GM21825 (cell line): ENCODE measurements around the gene ORAI2.
"Not testable (repeated sequence)": the region's sequence is repeated elsewhere in the genome, so short reads cannot be mapped to it uniquely, and the experiment has no call there.

ENCODE experiments used
- ATAC-seq: cut with Tn5 transposase; IDR thresholded peaks from one replicate; pipeline ENCODE4 v1.9.1; 2021; ENCODE audit warnings: mild to moderate bottlenecking, moderate library complexity; ENCODE audit not compliant: unreplicated experiment

ORAI2 gene

DNA sequence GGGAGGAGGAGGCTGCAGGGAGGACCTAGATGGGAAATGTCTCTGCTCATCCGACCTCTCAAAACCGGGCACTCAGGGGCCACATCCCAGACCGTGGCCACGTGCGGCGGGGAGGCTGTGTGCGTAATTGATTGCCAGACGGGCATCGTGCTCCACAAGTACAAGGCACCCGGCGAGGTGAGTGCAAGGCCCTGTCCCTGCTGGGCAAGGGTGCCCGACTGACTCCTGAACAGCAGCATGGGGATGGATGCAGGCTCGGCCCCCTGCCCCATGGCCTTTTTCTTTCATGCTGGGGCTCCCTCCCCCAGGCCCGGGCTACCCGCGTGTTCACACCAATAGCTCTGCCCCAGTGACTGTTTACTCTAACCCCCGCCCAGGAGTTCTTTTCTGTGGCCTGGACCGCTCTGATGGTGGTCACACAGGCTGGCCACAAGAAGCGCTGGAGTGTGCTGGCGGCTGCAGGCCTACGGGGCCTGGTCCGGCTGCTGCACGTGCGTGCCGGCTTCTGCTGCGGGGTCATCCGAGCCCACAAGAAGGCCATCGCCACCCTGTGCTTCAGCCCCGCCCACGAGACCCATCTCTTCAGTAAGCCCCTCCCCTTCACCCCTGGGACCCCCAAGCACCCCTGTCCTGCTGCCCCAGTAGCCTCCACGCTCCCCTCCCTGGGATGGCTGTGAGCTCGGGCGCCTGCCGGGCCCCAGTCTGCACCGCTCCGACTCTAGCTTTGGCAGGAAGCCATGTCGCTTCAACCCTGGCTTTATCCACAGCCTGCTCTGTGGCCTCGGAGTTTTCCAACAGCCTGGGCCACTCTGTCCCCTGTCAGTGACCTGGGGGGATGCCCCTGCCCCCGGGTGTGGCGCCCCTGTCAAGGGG is 35.3 kb downstream of the ORAI2 start:
- ATAC-seq: no peak

DNA sequence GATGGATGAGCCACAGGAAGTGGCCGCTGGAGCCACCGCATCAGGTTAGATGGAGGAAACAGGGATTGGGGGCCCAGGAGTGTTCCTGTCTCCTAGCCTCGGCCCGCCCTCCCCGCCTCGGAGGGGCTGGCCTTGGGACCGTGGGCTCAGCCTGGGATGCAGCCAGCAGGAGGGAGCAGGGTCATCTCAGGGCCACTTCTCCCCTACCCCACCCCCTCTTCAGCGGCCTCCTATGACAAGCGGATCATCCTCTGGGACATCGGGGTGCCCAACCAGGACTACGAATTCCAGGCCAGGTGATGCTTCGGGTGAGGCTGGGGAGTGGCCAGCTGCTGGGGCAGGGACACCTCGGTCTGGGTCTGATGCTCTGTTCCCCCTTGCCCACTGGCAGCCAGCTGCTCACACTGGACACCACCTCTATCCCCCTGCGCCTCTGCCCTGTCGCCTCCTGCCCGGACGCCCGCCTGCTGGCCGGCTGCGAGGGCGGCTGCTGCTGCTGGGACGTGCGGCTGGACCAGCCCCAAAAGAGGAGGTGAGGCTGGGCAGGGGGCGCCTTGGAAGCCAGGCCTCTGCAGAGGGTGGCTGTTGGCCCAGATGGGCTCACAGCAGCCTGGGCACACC is 36.1 kb downstream of the ORAI2 start:
- ATAC-seq: no peak

DNA sequence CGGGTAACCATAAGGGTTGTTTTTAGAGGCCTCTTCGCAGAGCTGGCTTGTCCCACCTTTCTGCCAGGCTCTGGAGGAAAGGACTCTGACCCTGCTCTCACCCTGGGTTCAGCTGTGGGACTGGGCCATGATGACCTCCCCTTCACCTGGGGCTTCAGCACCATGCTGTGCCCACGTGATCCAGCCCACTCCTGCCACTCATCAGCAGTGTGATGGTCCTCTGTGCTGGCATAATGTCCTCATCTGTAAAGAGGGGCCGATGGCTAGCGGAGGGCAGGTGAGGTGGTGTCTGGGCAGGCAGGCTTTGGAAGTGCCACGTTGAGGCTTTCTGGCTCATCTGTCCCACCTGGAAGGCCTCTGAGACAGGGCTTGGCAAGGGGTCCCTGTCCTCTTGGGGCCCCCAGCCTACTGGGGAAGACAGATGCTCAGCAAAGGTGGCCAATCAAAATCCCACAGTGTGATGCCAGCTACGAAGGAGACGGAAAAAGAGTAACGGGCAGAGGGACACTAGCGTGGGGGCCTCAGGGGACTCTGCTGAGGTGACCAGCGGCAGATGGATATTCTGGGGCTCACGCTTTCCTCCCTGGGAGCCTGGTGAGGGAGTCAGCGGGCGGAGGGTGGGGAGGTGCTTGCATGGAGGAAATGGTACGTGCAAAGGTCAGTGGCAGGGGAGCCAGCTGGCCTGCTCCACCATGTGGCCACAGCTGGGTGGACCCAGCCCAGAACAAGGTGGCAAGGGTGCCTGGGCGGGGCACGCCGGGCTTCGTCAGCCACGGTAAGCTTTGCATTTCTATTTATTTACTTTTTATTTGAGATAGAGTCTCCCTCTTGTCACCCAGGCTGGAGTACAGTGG is 36.8 kb downstream of the ORAI2 start:
- no peak for ATAC-seq

DNA sequence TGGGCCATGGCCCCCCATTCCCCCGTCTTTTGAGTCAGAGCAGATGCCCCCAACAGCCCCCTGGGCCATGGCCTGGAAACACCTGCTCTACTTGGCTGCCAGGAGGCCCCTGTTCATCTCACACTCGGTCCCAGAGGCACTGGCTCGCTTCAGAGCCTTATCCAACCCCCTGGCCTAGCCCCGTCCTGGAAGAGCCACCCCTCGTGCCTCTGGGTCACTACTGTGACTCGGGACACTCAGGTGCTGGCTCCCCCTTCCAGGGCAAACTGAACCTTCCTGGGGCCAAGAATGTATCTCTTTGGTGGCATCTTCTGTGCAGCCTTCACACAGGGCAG is 38.4 kb downstream of the ORAI2 start:
- ATAC-seq: no peak

DNA sequence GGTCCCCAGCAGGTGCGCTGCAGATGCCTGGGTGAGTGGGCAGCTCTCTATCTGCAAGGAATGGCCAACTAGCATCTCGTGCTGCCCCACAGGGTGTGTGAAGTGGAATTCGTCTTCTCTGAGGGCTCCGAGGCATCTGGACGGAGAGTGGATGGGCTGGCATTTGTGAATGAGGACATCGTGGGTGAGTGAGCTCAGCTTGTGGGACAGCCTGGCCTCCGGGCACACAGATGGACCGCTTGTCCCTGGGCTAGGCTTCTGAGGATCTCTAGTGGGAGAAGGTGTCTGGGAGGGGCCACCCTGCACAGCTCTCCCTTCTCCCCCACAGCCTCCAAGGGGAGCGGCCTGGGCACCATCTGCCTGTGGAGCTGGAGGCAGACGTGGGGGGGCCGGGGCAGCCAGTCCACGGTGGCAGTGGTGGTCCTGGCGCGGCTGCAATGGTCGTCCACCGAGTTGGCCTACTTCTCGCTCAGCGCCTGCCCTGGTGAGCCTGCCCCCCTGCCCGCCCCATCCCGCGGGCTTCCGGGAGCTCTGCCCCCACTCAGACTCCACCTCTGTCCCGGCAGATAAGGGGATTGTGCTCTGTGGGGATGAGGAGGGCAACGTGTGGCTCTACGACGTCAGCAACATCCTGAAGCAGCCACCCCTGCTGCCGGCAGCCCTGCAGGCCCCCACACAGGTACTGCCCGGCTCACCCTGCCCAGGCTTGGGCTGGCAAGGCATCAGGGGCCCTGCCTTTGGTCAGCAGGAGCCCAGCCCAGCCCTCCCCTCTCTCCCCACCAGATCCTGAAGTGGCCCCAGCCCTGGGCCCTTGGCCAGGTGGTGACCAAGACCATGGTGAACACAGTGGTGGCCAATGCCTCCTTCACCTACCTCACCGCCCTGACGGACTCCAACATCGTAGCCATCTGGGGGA is 39.0 kb downstream of the ORAI2 start:
- ATAC-seq: no peak

DNA sequence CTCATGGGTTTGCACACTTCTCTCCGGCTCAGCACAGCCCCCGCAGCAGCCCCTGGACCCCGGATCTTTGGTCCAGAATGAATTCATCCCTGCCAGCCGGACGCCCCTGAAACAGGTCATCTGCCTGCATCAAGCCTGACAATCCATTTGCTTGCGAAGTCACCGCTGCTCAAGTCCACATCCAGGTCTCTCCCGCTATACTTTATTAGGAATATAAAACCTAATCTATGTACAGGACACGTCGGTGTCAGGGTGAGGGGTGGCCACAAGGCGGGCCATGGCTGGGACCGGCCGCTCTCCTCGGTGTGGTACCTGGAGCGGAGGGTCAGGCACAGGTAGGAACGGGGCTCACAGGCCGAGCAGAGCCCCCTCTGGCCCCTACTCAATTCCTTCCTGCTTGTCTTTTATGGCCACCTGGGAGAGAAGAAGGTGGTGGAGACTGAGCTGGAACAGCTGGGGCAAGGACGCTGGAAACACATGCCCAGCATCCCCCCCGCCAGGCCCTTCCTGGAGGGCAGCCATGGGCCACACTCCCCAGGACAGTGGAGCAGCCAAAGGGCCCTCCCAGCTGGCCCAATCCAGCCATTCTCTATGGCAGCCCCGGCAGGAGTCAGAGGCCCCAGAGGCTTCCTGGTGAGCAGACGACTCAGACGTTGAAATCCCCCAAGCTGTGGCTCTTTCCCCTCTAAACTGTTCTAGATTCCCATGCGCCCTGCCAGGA is 40.1 kb downstream of the ORAI2 start:
- ATAC-seq: no peak

DNA sequence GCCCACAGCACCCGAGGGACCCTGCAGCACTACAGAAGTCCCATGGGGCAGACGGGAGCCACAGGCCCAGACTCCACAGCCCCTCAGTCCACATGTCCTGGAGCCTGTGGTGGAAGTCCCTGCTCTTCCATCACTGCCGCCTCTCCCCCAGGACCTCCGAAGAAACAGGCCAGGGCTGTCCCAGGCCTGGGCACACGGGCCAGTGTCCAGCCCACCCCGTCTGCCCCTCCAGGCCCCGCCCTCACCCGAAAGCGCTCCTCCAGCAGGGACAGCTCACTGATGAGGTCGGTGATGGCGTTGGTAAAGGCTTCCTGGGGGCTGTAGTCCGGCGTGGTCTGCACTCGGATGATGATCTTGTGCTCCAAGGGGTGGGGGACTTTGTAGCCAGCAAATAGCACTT is 40.7 kb downstream of the ORAI2 start:
- ATAC-seq: not testable (repeated sequence)

DNA sequence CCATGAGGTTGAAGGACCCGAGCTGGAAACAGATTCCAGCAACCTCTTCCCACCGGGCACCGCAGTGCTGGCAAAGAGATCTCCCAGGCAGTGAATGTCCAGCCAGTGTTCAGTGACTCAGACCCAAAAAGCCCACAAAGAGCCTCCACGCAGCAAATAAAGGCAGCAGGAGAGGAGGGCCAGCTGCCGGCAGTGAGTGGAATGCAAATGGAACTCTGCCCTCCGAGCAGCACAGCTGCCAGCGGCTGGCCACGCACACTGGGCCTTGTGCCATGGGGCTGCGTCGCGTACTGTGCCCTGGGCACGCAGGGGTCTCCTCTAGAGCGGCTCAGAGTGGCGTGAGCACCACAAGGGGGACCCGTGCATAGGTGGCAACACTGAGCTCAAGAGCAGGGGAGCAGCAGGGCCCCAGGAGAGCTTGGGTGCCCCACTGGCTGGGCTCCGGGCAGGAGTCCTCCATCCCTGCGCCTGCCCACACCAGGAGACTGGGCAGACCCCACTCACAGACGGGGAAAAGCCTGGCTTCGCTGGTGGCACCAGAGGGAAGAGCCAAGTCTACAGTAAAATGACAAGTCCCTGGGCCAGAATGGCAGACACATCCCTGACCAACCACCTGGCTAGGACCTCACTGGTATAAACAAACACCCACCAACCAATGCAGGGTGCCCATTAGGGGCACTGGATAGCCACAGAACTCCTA is 41.5 kb downstream of the ORAI2 start:
- ATAC-seq: not testable (repeated sequence)

DNA sequence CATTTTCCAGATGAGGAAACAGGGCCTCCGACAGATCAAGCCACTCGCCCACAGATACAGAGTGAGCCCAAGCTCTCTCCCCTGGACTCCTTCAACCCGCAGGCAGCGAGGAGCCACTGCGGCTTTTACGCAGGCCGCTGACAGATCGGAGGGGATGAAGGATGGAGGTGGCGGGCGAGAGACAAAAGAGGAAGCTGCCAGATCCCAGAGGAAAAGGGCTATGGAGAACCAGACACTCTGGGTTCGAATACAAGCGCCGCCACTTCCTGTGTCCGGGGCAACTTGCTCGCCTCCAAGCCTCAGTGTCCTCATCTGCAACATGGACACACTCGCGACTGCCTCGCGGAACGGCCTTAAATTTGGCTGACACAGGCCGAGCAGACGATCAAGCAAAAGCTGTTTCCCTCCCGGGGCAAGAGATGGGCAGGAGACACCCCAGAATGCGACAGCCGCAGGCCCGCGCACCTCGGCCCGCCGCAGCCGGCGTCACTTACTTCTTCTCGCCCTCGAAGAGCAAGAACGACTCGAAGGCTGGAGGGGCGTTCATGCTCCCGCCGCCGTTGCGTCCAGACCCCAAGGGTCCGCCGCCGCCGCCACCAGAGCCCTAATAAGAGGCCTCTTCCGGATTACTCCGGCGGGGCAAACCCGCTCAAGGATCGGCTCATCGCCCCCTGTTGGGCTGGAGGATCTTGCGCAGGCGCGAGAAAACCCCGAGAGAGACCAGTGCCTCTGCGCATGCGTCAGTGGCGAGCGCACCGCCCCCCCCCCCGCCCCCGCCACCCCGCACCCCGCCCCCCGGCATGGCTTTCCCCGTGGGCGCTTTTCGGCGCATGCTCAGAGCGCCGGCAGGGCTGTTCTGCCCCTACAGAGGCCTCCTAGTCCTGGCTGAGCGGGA is 45.2 kb downstream of the ORAI2 start, which contains the start of gene POLR2J:
POLR2J (minus strand) TSS at position 609 of the 895 bp plus-strand sequence; CDS start at position 547, 62 bp downstream.
- peak; percentile 75 for ATAC-seq

DNA sequence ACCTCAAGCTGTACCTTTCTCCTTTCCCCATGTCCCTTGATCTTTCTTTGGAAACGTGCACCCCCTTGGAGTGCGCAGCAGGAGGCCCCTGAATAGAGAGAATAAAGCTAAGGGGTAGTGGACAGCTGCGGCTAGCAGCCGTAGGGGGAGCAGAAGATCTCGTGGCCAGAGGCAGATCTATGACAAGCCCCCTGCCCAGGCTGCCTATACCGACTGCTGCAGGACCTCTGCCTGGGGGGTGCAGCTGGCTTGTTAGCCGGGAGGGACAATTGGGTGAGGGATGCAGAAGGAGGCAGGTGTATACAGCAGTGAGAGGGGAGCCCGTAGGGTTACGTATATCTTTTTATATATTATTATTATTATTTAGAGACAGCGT is 45.8 kb downstream of the ORAI2 start:
- ATAC-seq: peak; percentile 33

DNA sequence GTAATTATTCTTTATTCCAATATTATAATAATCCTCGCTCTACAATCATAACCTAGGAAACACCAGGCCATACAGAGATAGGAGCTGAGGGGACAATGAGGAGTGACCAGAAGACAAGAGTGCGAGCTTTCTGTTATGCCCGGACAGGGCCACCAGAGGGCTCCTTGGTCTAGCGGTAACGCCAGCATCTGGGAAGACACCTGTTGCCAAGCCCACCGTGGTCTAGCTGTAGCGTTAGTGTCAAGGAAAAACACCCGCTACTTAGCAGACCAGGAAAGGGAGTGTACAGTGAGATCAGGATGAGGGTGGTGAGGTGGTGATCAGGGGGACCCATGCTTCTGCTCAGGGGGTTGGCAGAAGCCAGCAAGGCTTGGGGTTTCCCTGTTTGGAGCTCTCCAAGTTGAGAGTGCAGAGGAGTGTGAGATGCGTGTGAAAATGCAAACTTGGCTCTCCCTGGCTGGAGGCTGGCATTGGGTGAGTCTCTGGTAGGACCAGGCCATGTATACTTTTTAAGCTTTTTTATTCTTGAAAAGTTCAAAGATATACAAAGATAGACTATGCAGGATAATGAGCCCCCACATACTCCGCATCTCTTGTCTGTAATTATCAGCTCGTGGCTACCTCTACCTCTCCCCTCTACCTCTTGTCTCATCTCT is 46.7 kb downstream of the ORAI2 start:
- not testable (repeated sequence) for ATAC-seq

DNA sequence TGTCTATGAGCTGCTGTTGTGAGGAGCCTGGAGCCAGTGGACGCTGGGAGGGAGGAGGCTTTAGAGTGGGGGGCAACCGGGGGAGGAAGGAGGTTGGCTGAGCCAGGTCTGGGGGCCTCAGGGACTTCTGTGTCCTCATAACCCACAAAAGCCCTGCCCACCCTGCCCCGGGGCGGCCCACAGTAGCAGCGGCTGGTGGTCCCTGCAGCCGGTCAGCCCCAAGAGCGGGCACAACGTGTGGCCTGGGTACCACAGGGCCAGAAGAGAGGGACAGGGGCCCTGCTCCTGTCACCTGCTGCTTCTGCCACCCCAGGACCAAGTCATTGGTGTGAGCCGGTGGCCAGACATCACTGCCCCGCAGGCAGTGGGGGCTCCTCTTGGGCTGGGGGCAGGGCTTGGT is 48.6 kb downstream of the ORAI2 start:
- not testable (repeated sequence) for ATAC-seq

DNA sequence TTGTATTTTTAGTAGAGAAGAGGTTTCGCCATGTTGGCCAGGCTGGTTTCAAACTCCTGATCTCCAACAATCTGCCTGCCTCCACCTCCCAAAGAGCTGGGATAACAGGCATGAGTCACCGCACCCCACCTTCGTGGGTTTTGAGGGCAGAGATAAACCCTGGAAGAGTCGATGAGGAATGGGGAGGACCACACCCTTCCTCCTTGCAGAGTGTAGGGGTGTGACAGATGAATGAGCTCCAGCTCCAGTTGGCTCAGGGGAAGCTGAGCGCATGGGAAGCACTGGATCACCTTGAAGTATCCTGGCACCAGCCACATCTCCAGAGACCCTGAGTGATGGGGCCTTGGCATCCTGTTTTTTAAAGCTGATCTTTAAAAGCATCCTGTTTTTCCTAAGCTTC is 50.9 kb downstream of the ORAI2 start:
- not testable (repeated sequence) for ATAC-seq

DNA sequence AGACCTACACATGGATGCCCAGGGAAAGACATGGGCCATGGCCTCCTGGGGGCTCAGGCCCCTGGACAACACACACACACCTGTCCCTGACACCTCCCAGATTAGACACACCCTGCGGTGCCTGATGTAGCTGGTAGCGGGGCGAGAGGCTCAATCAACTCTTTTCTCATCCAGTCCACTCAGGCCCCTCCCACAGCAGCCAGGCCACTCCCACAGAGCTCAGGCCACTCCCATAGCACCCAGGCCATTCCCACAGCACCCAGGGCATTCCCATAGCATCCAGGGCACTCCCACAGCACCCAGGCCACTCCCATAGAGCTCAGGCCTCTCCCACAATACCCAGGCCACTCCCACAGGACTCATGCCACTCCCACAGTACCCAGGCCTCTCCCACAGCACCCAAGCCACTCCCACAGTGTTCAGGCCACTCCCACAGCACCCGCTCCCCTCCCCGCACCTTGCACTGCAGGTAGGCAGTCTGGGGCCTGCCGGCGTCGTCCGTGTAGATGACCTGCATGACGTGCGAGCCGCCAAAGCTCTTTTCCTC is 57.2 kb downstream of the ORAI2 start:
- ATAC-seq: peak; percentile 50

DNA sequence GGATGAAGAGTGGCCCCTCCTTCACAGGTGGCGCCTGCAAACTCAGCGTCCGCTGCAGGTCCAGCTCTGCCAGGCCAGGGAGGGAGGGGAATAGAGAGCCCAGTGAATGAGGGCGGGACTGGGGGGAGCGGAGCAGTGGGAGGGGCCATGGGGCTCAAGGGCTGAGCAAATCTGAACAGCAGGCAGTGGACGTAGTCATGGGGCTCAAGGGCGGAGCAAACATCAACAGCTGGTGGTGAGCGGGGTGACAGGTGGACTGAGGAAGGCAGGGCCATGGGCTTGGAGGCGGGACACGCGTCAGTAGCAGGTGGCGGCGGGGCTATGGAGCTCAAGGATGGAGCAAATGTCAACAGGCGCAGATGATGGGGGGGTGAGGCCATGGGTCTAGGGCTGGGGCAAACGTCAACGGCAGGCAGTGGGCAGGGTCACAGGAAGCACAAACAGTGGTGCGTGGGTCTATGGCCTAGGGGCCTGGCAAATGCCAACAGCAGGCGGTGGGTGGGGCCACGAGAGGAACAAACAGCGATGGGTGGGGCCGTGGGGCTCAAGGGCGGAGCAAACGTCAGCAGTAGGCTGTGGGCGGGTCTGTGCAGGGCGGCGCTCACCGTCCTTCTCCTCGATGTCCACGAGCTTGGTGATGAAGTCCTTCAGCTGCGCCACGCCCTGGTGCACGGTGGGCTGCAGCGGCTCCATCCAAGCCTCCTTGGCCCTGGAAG is 60.0 kb downstream of the ORAI2 start:
- peak; percentile 30 for ATAC-seq

DNA sequence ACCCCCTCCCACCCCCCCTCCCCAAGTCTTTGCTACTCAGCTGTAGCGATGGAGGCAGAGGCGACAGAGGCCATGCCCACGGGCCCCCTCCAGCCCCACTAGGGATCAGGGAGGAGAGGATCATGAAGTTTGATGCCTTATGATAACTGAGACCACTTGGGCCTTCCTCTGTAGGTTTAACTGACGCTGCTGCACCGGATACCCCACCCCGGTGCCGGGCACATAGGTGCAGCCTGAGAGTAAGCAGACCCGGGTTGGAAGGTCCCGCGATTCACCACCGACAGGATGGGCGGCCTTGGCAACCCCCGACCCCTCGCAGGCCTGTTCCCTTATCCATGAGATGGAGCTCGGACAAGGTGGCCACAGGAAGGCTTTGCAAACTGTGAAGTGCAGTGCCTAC is 60.7 kb downstream of the ORAI2 start:
- ATAC-seq: peak; percentile 0
